H1 (cell line): Measurements from ENCODE around the gene GUCY2C.

ENCODE experiments used
- EZH2 ChIP-seq: fragments of 200-600 bp; sonication (generic); IDR thresholded peaks from 2 replicates; pipeline ENCODE4 v1.7.1; 2012; ENCODE audit warnings: low read depth, mild to moderate bottlenecking, moderate library complexity, low read length, inconsistent platforms; ENCODE audit not compliant: severe bottlenecking
- HDAC6 ChIP-seq: IDR thresholded peaks from one replicate; pipeline ENCODE4 v1.7.1; 2012; ENCODE audit warnings: low read depth, mild to moderate bottlenecking, inconsistent platforms, low read length, moderate library complexity
- KDM5A ChIP-seq: fragments of 200-600 bp; IDR thresholded peaks from 2 replicates; pipeline ENCODE4 v1.7.1; 2012; ENCODE audit warnings: mild to moderate bottlenecking, low read length, inconsistent platforms, mixed read lengths
- POLR2A ChIP-seq, 2 experiments: IDR thresholded peaks; 1 replicate in 1 of 2; 2 replicates in 1 of 2; pipeline ENCODE4 v1.6.1; 2011; ENCODE audit warnings: low read depth in 2 of 2, low read length in 2 of 2, mild to moderate bottlenecking in 2 of 2; ENCODE audit errors: control extremely low read depth in 1 of 2
- POLR2AphosphoS5 ChIP-seq: IDR thresholded peaks from 2 replicates; pipeline ENCODE4 v1.6.1; 2011; ENCODE audit warnings: low read depth, low read length
- RXRA ChIP-seq: IDR thresholded peaks from 2 replicates; pipeline ENCODE4 v1.6.1; 2011; ENCODE audit warnings: low read depth, mild to moderate bottlenecking, low read length, moderate library complexity; ENCODE audit not compliant: insufficient read depth
- SAP30 ChIP-seq: fragments of 300-600 bp; sonication (generic); IDR thresholded peaks from 2 replicates; pipeline ENCODE4 v1.7.1; 2012; ENCODE audit warnings: low read length, moderate library complexity, mild to moderate bottlenecking, inconsistent platforms; ENCODE audit not compliant: insufficient read depth, insufficient replicate concordance
- SIN3A ChIP-seq, 2 experiments: IDR thresholded peaks in 1 of 2; conservative IDR thresholded peaks in 1 of 2; 2 replicates each; pipeline ENCODE4 v1.6.1; 2011 to 2012; ENCODE audit warnings: low read length in 2 of 2, improper control_type of control experiment in 1 of 2, low read depth in 1 of 2, mild to moderate bottlenecking in 1 of 2
- TAF1 ChIP-seq: IDR thresholded peaks from 2 replicates; pipeline ENCODE4 v1.6.1; 2011; ENCODE audit warnings: mild to moderate bottlenecking, low read depth, low read length
- TEAD4 ChIP-seq: IDR thresholded peaks from 2 replicates; pipeline ENCODE4 v1.6.1; 2012; ENCODE audit warnings: low read depth, low read length, inconsistent platforms, mixed read lengths
- ZNF274 ChIP-seq: IDR thresholded peaks from 2 replicates; pipeline ENCODE4 v1.7.0; 2012; ENCODE audit warnings: low read length, borderline replicate concordance; ENCODE audit errors: extremely low read depth
- TF ChIP-seq, protein P1 (sequence below), 3 experiments: IDR thresholded peaks; 1 replicate in 2 of 3; 2 replicates in 1 of 3; pipeline versions ENCODE4 v1.5.1 to v1.6.1; 2011; ENCODE audit warnings: low read length in 3 of 3, mild to moderate bottlenecking in 3 of 3, inconsistent platforms in 2 of 3, low read depth in 1 of 3, moderate library complexity in 1 of 3; ENCODE audit not compliant: insufficient read depth in 1 of 3; ENCODE audit errors: control extremely low read depth in 1 of 3
- TF ChIP-seq, protein P2 (sequence below): IDR thresholded peaks from 2 replicates; pipeline ENCODE4 v1.6.1; 2011; ENCODE audit warnings: low read length, improper control_type of control experiment
- TF ChIP-seq, protein P3 (sequence below): IDR thresholded peaks from 2 replicates; pipeline ENCODE4 v1.6.1; 2012; ENCODE audit warnings: low read length, inconsistent platforms

DNA sequence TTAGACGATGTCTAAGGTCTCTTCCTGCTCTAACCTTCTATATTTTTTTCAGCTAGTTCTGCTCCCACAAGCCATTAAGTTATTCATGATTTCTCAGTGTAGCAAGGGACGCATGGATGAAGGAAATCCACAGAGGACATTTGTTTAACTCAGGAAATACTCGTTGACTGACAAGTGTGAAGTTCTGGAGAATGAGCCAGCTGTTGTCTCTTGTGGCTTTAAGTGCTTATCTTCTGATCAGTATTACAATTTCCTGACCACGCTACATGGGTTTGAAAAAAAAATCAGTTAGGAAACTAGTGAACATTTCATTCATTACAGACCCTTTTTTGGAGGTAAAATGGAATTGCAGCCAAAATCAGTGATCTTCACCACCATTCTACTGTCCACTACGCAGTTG, 53.1 kb downstream of the GUCY2C start:
- TF ChIP-seq EZH2 (no peak), ZNF274 (no peak), POLR2AphosphoS5 (no peak), TEAD4 (no peak), KDM5A (no peak), RXRA (no peak), POLR2A (IDR thresholded peaks at IDR 0.05; ENCODE audit: control extremely low read depth in 1 of 2, low read depth in 2 of 2, low read length in 2 of 2) (no peak), SIN3A (conservative IDR thresholded peaks at IDR 0.05 in 1 of 2, IDR thresholded peaks at IDR 0.05 in 1 of 2; ENCODE audit: low read depth in 1 of 2, low read length in 2 of 2) (no peak), SAP30 (no peak), HDAC6 (no peak), TAF1 (no peak)
- TF ChIP-seq, protein P1, sequence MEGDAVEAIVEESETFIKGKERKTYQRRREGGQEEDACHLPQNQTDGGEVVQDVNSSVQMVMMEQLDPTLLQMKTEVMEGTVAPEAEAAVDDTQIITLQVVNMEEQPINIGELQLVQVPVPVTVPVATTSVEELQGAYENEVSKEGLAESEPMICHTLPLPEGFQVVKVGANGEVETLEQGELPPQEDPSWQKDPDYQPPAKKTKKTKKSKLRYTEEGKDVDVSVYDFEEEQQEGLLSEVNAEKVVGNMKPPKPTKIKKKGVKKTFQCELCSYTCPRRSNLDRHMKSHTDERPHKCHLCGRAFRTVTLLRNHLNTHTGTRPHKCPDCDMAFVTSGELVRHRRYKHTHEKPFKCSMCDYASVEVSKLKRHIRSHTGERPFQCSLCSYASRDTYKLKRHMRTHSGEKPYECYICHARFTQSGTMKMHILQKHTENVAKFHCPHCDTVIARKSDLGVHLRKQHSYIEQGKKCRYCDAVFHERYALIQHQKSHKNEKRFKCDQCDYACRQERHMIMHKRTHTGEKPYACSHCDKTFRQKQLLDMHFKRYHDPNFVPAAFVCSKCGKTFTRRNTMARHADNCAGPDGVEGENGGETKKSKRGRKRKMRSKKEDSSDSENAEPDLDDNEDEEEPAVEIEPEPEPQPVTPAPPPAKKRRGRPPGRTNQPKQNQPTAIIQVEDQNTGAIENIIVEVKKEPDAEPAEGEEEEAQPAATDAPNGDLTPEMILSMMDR (IDR thresholded peaks at IDR 0.05; ENCODE audit: control extremely low read depth in 1 of 3, insufficient read depth in 1 of 3, low read depth in 1 of 3, low read length in 3 of 3): no peak
- TF ChIP-seq, protein P2, sequence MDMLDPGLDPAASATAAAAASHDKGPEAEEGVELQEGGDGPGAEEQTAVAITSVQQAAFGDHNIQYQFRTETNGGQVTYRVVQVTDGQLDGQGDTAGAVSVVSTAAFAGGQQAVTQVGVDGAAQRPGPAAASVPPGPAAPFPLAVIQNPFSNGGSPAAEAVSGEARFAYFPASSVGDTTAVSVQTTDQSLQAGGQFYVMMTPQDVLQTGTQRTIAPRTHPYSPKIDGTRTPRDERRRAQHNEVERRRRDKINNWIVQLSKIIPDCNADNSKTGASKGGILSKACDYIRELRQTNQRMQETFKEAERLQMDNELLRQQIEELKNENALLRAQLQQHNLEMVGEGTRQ: no peak
- TF ChIP-seq, protein P3, sequence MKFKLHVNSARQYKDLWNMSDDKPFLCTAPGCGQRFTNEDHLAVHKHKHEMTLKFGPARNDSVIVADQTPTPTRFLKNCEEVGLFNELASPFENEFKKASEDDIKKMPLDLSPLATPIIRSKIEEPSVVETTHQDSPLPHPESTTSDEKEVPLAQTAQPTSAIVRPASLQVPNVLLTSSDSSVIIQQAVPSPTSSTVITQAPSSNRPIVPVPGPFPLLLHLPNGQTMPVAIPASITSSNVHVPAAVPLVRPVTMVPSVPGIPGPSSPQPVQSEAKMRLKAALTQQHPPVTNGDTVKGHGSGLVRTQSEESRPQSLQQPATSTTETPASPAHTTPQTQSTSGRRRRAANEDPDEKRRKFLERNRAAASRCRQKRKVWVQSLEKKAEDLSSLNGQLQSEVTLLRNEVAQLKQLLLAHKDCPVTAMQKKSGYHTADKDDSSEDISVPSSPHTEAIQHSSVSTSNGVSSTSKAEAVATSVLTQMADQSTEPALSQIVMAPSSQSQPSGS: no peak
